BLaER1 treated with 17β-estradiol and CSF1 and Interleukin-3, amounts not matched to agents 10 nM and 100 nM (cell line): ENCODE measurements around the gene SLIT2.

Experiments used
- H3K27ac ChIP-seq, 11 experiments: shearing (Covaris generic); formaldehyde crosslinking; 2 replicates each; pipeline ENCODE4 v1.8.1; 2022
- H3K27me3 ChIP-seq, 11 experiments: shearing (Covaris generic); formaldehyde crosslinking; 2 replicates each; pipeline ENCODE4 v1.8.1; 2022
- H3K36me3 ChIP-seq, 11 experiments: shearing (Covaris generic); formaldehyde crosslinking; 2 replicates each; pipeline ENCODE4 v1.8.1; 2022
- H3K4me1 ChIP-seq, 10 experiments: shearing (Covaris generic); formaldehyde crosslinking; 2 replicates each; pipeline ENCODE4 v1.8.1; 2022
- H3K4me2 ChIP-seq, 11 experiments: shearing (Covaris generic); formaldehyde crosslinking; 2 replicates each; pipeline ENCODE4 v1.8.1; 2022
- H3K4me3 ChIP-seq, 10 experiments: shearing (Covaris generic); formaldehyde crosslinking; 2 replicates each; pipeline ENCODE4 v1.8.1; 2022
- H3K9ac ChIP-seq, 11 experiments: shearing (Covaris generic); formaldehyde crosslinking; 2 replicates each; pipeline ENCODE4 v1.8.1; 2022
- H3K9me3 ChIP-seq, 11 experiments: shearing (Covaris generic); formaldehyde crosslinking; replicated peaks in 1 of 11; 2 replicates each; pipeline ENCODE4 v1.8.1; 2022
- H4K20me1 ChIP-seq, 11 experiments: shearing (Covaris generic); formaldehyde crosslinking; 2 replicates each; pipeline ENCODE4 v1.8.1; 2022
- Cebpa-rat ChIP-seq, 11 experiments: shearing (Covaris generic); IDR thresholded peaks; 2 replicates each; pipeline ENCODE4 v1.8.1; 2022

Gene SLIT2

DNA sequence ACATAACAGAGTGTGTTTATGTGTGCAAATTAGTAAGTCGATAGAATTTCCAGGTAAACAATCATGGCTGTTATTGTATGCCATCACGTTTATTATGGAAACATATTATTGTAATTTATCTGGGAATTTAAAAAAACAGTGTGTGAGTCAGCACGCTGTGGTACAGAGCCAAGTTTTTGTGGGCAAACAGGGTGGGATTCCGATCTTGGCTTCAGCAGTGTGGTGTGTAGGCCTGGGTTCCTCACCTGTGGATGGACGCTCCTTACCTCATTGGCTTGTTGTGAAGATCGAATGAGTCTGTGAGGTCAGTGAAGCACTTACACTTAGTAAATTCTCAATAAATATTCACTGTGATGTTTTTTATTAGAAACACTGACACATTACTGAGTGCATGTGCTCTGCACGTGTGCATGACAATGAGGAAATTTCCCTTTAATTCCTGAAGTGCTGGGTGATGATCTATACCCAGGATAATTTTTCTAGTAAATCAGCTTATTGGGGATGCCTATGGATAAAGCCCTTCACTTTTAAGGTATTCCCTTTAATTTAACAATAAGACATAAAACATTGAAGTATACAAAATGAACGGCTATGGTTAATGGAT, 36.4 kb downstream of the SLIT2 start:
- Histone ChIP-seq H3K9ac (no peak overlapping the region), H3K27ac (no peak overlapping the region), H3K36me3 (no peaks in the 10 kb centered on the region), H3K9me3 (no peaks in the 10 kb centered on the region), H3K27me3 (no peaks in the 10 kb centered on the region), H3K4me1 (no peaks in the 10 kb centered on the region), H3K4me2 (no peak overlapping the region), H3K4me3 (no peak overlapping the region), H4K20me1 (no peaks in the 10 kb centered on the region)
- TF ChIP-seq Cebpa-rat (IDR thresholded peaks at IDR 0.05): no peak

DNA sequence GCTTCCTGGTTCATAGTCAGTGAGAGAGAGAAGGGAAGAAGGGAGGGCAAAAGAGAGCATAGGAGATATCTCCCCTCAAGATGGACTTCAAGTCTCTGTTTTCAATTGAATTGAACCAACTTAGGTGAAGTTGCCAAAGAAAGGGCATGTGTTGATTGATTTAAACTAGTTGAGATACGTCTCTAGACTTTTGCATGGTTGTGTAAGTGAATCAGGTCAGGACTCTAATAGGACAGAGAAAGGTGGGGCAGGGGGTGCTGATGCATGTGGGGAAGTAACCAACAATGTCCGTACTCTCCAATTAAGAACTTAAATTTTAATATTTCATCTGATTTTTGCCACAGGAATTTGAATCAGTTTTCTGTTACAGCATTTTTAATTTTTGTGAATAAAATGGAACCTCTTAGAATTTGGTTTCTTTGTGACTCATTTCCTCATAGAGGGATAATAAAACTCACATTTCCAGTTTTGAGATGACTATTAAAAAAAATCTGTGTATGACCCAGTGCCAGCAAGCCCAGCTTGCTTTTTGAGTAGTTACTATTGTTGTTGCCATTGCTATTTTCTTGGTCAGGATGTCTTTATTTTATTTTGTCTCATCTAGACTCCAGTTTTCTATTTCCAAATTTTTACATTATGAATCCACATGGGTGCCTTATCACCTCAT, 37.3 kb downstream of the SLIT2 start:
- Histone ChIP-seq H3K9ac (no peak overlapping the region), H3K4me3 (no peak overlapping the region), H4K20me1 (no peaks in the 10 kb centered on the region), H3K36me3 (no peaks in the 10 kb centered on the region), H3K4me1 (no peaks in the 10 kb centered on the region), H3K4me2 (no peak overlapping the region; a peak in 1 of 22 replicates), H3K27me3 (no peaks in the 10 kb centered on the region), H3K27ac (no peak overlapping the region), H3K9me3 (no peaks in the 10 kb centered on the region)
- TF ChIP-seq Cebpa-rat (IDR thresholded peaks at IDR 0.05): no peak

DNA sequence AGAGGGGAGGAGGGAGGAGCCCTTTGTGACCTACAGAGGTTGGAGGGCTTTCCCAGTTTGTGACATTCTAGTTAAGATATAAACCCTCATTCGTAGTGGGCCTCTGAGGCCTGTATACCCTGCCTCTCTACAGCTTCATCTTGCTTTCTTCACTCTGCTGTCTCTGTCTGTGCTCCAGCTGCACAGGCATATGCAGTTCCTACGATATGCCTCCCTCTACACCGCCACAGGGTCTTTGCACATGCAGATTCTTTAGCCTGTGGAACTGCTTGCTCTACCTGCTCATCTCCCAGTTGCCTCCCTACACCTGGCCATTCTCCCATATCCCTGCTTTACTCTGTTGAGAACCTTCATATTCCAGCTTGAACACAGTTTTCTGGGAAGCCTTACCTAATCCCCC, 38.1 kb downstream of the SLIT2 start:
- no peaks in the 10 kb centered on the region for H3K9me3 ChIP-seq
- H3K27ac ChIP-seq: no peak overlapping the region
- no peaks in the 10 kb centered on the region for H4K20me1 ChIP-seq
- no peaks in the 10 kb centered on the region for H3K27me3 ChIP-seq
- no peak overlapping the region for H3K4me3 ChIP-seq
- H3K36me3 ChIP-seq: no peaks in the 10 kb centered on the region
- no peak overlapping the region for H3K9ac ChIP-seq
- H3K4me2 ChIP-seq: no peak overlapping the region
- no peak for TF ChIP-seq Cebpa-rat (IDR thresholded peaks at IDR 0.05)
- no peaks in the 10 kb centered on the region for H3K4me1 ChIP-seq

DNA sequence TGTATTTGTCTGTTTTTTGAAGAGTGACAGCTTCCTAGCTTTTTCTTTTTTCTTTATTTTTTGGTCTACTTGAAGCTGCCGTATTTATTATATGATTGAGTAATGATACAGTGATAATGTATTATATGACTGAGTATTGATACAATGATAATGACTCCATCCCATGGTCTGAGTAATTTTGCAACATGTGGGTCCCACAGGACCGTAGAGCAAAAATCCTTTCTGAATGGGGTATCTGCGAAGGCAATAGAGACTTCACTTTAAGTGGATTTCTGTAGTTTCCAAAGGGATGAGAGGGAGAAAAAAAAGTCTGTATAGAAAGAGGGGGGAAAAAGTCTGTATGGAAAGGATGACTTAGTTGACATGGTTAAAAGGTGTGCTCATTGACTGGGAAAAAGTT, 41.0 kb downstream of the SLIT2 start:
- H3K27ac ChIP-seq: no peak overlapping the region
- no peak for TF ChIP-seq Cebpa-rat (IDR thresholded peaks at IDR 0.05)
- H3K4me2 ChIP-seq: no peak overlapping the region
- no peaks in the 10 kb centered on the region for H3K9me3 ChIP-seq
- H3K4me3 ChIP-seq: no peak overlapping the region
- no peaks in the 10 kb centered on the region for H3K36me3 ChIP-seq
- H3K4me1 ChIP-seq: no peaks in the 10 kb centered on the region
- no peaks in the 10 kb centered on the region for H4K20me1 ChIP-seq
- H3K27me3 ChIP-seq: no peaks in the 10 kb centered on the region
- H3K9ac ChIP-seq: no peak overlapping the region

DNA sequence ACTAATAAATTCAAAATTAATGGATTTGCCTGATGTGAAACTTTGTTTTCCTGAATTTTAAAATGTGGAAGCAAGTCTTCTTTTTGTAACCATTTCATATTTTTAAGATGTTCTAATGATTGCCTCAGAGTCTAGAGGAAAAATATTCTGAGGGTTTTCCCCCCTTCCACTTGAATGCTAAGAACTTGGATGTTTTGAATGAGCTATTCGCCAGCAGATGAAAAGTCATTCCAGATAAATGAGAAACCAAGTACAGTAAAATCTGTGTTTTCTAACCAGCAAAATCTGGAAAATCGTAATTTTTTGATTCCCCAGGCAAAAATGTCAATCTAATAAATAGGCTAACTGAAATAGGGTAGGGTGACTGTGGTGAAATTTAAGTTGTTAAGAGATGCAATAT, 45.6 kb downstream of the SLIT2 start:
- Histone ChIP-seq H4K20me1 (no peaks in the 10 kb centered on the region), H3K27me3 (no peaks in the 10 kb centered on the region), H3K9me3 (no peaks in the 10 kb centered on the region), H3K27ac (no peak overlapping the region), H3K4me3 (no peak overlapping the region), H3K4me2 (no peak overlapping the region), H3K36me3 (no peaks in the 10 kb centered on the region), H3K4me1 (no peaks in the 10 kb centered on the region), H3K9ac (no peak overlapping the region)
- no peak for TF ChIP-seq Cebpa-rat (IDR thresholded peaks at IDR 0.05)

DNA sequence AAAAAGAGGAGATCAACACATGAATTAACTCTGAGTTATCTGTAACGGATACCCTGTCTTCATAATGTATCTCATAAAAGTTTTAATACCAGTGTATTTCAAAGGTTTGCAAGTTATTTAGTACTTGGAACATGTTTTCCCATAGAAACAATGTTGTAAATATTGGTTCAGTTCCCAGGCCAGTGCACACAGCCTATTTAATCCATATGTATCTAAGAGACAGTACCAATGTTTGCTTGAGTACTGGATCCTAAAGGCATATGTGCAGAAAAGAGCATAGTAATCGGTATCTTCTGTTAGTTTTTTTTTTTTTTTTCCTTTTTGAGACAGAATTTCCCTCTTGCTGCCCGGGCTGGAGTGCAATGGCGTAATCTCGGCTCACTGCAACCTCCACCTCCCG, 46.1 kb downstream of the SLIT2 start:
- no peak for TF ChIP-seq Cebpa-rat (IDR thresholded peaks at IDR 0.05)
- no peaks in the 10 kb centered on the region for H3K27me3 ChIP-seq
- no peak overlapping the region for H3K4me2 ChIP-seq
- no peaks in the 10 kb centered on the region for H3K4me1 ChIP-seq
- no peak overlapping the region for H3K27ac ChIP-seq
- no peaks in the 10 kb centered on the region for H4K20me1 ChIP-seq
- H3K4me3 ChIP-seq: no peak overlapping the region
- H3K9me3 ChIP-seq: no peaks in the 10 kb centered on the region
- H3K9ac ChIP-seq: no peak overlapping the region
- H3K36me3 ChIP-seq: no peaks in the 10 kb centered on the region

DNA sequence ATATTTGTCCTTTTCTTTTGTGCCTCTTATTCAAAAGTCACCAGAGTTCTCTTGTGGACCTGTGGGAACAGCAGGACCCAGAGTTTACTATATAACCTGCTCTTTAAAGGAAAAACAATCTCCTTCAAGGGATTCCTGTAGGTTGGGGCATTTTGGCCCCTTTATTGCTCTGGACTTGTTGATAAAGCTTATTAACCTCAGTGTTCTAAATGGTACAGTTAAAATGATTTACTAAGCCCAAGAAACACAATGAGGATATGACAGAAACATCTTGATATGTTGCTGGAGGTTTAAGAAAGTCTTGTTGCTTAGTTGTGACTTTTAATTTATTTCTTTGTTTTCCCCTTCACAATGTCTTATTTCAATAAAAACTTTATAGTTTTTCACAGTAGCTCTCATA, 46.8 kb downstream of the SLIT2 start:
- H3K4me3 ChIP-seq: no peak overlapping the region
- H3K27me3 ChIP-seq: no peaks in the 10 kb centered on the region
- no peak overlapping the region for H3K9ac ChIP-seq
- H3K36me3 ChIP-seq: no peaks in the 10 kb centered on the region
- no peak for TF ChIP-seq Cebpa-rat (IDR thresholded peaks at IDR 0.05)
- no peak overlapping the region for H3K4me2 ChIP-seq
- H4K20me1 ChIP-seq: no peaks in the 10 kb centered on the region
- no peaks in the 10 kb centered on the region for H3K4me1 ChIP-seq
- H3K27ac ChIP-seq: no peak overlapping the region
- H3K9me3 ChIP-seq: no peaks in the 10 kb centered on the region

DNA sequence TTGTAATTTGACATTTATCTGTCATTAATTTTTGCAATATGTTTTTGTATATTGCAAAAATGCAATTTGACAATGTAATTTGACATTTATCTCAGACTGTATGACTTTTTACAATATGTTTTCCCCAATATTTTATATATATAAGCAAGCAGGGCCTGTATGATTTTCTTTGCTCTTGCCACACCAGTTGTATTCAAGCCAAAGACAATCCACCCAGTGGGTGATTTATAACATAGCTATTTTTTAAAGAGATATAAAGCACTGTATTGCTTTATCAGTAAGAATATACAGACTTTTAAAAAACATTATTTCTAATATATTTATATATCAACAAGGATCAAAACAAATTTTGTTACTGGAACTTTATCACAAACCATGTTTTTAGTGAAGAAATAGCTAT, 47.3 kb downstream of the SLIT2 start:
- H3K27ac ChIP-seq: no peak overlapping the region
- H3K4me1 ChIP-seq: no peaks in the 10 kb centered on the region
- no peak overlapping the region for H3K9ac ChIP-seq
- no peaks in the 10 kb centered on the region for H4K20me1 ChIP-seq
- no peaks in the 10 kb centered on the region for H3K36me3 ChIP-seq
- no peak overlapping the region for H3K4me2 ChIP-seq
- no peaks in the 10 kb centered on the region for H3K9me3 ChIP-seq
- no peaks in the 10 kb centered on the region for H3K27me3 ChIP-seq
- H3K4me3 ChIP-seq: no peak overlapping the region
- no peak for TF ChIP-seq Cebpa-rat (IDR thresholded peaks at IDR 0.05)

DNA sequence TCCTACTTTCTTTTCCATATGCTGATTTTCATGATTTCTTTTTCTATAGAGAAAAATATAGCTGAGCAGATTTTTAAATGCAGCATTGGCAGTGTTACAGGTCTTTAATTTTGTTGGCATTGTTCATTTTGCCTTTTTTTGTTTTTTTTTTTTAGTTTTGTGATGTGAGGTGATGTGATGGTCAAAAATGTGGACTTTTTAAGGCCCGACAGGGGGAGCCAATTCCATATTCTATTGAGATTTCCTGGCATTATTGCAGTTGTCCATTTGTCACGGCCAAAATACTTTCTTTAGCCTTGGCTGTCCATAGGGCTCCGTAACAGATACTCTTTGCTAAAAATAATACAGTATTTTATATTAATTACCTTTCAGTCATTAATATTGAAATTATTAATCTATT, 47.8 kb downstream of the SLIT2 start:
- H3K4me1 ChIP-seq: no peaks in the 10 kb centered on the region
- no peak for TF ChIP-seq Cebpa-rat (IDR thresholded peaks at IDR 0.05)
- H3K27me3 ChIP-seq: no peaks in the 10 kb centered on the region
- no peak overlapping the region for H3K4me3 ChIP-seq
- H3K4me2 ChIP-seq: no peak overlapping the region
- H3K9me3 ChIP-seq: no peaks in the 10 kb centered on the region
- H4K20me1 ChIP-seq: no peaks in the 10 kb centered on the region
- H3K9ac ChIP-seq: no peak overlapping the region
- H3K36me3 ChIP-seq: no peaks in the 10 kb centered on the region
- no peak overlapping the region for H3K27ac ChIP-seq

DNA sequence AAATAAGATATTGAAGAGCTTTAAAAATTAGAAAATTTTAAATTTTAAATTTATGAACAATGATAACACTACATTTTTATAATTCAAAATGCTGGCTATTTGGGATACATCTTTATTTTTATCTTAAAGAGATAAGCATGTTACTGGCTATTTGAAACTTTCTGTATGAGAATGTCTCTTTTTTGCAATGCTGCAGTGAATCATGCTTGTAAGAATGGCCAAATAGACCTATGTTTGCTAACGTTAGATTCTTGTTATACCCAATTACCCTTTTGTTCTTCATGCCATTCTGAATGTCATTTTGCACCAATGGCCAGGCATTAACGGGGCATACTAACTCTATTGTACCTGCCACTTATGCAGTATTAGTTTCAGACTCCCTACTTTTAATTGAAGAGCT, 49.5 kb downstream of the SLIT2 start:
- no peaks in the 10 kb centered on the region for H3K9me3 ChIP-seq
- H4K20me1 ChIP-seq: no peaks in the 10 kb centered on the region
- H3K4me1 ChIP-seq: no peaks in the 10 kb centered on the region
- no peak overlapping the region for H3K4me3 ChIP-seq
- H3K27ac ChIP-seq: no peak overlapping the region
- H3K4me2 ChIP-seq: no peak overlapping the region
- TF ChIP-seq Cebpa-rat (IDR thresholded peaks at IDR 0.05): no peak
- H3K36me3 ChIP-seq: no peaks in the 10 kb centered on the region
- H3K27me3 ChIP-seq: no peaks in the 10 kb centered on the region
- H3K9ac ChIP-seq: no peak overlapping the region
